Measurements from ENCODE around the gene NME7.

NME7 gene

DNA sequence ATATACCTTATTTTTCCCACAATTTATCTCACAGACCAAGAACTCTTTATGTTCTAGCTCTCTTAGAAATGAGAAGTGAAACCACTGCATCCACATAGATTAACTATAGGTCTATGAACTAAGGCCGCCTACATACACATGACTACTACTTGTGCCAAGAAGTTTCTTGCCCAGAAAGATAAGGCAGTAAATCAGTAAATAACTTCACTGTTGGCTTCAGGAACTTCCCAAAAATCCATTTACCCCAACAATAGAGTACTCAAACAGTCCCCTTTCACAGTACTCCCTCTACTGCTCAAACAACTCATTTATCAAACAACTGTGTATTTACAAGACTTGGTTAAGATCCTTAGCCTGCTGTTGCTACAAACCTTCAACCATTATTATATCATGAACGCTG, 96.5 kb downstream of the NME7 start:
- CTCF ChIA-PET: no interaction called here

GRCh38 chr1:169266133-169266532, 101.5 kb downstream of the NME7 start:
- ChIA-PET CTCF (no interaction called here), POLR2A (ENCODE audit: low non-redundant PET) (no interaction called here)

More for the DNA sequence above, 96.5 kb downstream of the NME7 start:
- DNase-seq (ENCODE audit: low spot score): no peak
- POLR2A ChIA-PET (ENCODE audit: low non-redundant PET): no interaction called here
- no peak overlapping the region for H3K27ac ChIP-seq
- TF ChIP-seq, protein P1, sequence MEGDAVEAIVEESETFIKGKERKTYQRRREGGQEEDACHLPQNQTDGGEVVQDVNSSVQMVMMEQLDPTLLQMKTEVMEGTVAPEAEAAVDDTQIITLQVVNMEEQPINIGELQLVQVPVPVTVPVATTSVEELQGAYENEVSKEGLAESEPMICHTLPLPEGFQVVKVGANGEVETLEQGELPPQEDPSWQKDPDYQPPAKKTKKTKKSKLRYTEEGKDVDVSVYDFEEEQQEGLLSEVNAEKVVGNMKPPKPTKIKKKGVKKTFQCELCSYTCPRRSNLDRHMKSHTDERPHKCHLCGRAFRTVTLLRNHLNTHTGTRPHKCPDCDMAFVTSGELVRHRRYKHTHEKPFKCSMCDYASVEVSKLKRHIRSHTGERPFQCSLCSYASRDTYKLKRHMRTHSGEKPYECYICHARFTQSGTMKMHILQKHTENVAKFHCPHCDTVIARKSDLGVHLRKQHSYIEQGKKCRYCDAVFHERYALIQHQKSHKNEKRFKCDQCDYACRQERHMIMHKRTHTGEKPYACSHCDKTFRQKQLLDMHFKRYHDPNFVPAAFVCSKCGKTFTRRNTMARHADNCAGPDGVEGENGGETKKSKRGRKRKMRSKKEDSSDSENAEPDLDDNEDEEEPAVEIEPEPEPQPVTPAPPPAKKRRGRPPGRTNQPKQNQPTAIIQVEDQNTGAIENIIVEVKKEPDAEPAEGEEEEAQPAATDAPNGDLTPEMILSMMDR (conservative IDR thresholded peaks at IDR 0.05; ENCODE audit: low read depth): no peak

GRCh38 chr1:169263059-169263458, 104.5 kb downstream of the NME7 start:
- CTCF ChIA-PET: no interaction called here
- H3K27ac ChIP-seq: no peak overlapping the region
- POLR2A ChIA-PET (ENCODE audit: low non-redundant PET): no interaction called here
- TF ChIP-seq, protein P1 (conservative IDR thresholded peaks at IDR 0.05; ENCODE audit: low read depth): no peak
- no peak for DNase-seq (ENCODE audit: low spot score)

More at GRCh38 chr1:169266133-169266532, 101.5 kb downstream of the NME7 start:
- no peak for DNase-seq (ENCODE audit: low spot score)
- no peak overlapping the region for H3K27ac ChIP-seq
- TF ChIP-seq, protein P1 (conservative IDR thresholded peaks at IDR 0.05; ENCODE audit: low read depth): no peak

DNA sequence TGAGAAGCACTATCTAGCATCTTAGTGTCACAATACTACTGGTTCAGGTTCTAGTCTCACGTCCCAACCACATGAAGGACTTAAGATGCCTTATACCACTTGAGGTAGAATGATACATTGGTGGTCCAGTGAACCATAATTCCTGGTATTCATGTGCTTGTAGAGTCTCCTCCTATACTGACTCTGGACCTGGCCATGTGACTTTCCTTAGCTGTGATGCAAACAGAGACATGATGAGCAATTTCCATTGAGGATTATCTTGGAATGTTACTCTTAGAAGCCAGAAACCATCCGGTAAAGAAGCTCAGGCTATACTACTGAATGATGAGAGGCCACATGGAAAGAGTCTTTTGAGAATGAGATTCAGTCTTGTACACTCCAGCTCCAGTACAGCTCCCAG, 105.7 kb downstream of the NME7 start:
- DNase-seq (ENCODE audit: low spot score): no peak
- H3K27ac ChIP-seq: no peak overlapping the region
- POLR2A ChIA-PET (ENCODE audit: low non-redundant PET): no interaction called here
- TF ChIP-seq, protein P1 (conservative IDR thresholded peaks at IDR 0.05; ENCODE audit: low read depth): no peak
- CTCF ChIA-PET: no interaction called here

DNA sequence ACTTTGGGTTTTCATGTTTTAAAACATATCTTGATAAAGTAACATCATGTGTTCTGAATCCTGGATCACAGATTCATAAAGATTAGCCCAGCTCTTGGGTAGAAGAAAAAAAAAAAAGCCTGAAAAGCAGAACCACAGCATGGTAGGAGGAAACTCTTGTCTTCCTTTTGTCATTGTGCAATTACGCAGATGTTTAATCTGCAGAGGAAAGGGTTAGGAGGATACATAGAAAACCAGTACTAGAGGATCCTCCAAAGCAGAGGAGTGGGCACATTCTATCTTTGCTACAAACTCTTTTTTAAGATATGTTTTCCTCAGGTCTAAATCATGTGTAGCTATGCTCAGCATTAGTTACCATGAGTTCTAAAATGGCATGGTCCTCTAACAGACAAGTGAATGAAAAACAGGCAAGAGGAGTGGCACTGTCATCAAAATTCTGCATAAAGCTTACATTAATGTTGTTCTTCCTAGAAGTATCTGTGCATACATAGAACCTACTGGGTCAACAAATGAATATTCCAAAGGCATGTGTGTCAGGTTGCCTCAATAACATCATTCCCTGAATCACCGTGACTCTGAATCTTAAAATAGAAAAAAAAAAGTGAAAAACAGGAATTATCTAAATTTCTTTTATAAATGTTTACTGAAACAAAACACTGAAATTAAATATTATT, 107.0 kb downstream of the NME7 start:
- CTCF ChIA-PET: no interaction called here

GRCh38 chr1:169259816-169260215, 107.8 kb downstream of the NME7 start:
- ChIA-PET CTCF (no interaction called here), POLR2A (ENCODE audit: low non-redundant PET) (no interaction called here)
- no peak for DNase-seq (ENCODE audit: low spot score)

More for the DNA sequence above, 107.0 kb downstream of the NME7 start:
- DNase-seq (ENCODE audit: low spot score): no peak
- POLR2A ChIA-PET (ENCODE audit: low non-redundant PET): no interaction called here
- TF ChIP-seq, protein P1 (conservative IDR thresholded peaks at IDR 0.05; ENCODE audit: low read depth): no peak
- no peak overlapping the region for H3K27ac ChIP-seq

More at GRCh38 chr1:169259816-169260215, 107.8 kb downstream of the NME7 start:
- TF ChIP-seq, protein P1 (conservative IDR thresholded peaks at IDR 0.05; ENCODE audit: low read depth): no peak
- no peak overlapping the region for H3K27ac ChIP-seq
